Cardiac muscle cell (in vitro differentiated cells and primary cell): Measurements from ENCODE around the gene NDUFV1. TPM values are rescaled to one million over a fixed set of nuclear protein-coding genes. Genes with fewer than 3 reads are reported as not detected.

Experiments used
- DNase-seq, 2 donors: peaks; one replicate each; pipeline versions ENCODE4 v3.0.0 to v3.0.0-alpha.2; 2010 to 2017; ENCODE audit warnings: low read depth in 1 of 2, low spot score in 1 of 2
- H3K27ac ChIP-seq: fragments of 200-600 bp; sonication (generic); 2 replicates; pipeline ENCODE4 v1.5.1; 2016
- H3K27me3 ChIP-seq: fragments of 200-600 bp; sonication (generic); 2 replicates; pipeline ENCODE4 v1.6.0; 2016; ENCODE audit warnings: control low read depth
- H3K36me3 ChIP-seq: fragments of 200-600 bp; sonication (generic); 2 replicates; pipeline ENCODE4 v1.5.1; 2016; ENCODE audit warnings: control low read depth
- H3K4me1 ChIP-seq: fragments of 200-600 bp; sonication (generic); 2 replicates; pipeline ENCODE4 v1.8.1; 2017; ENCODE audit warnings: low read depth, mild to moderate bottlenecking, mixed run types
- H3K4me3 ChIP-seq: fragments of 200-600 bp; sonication (generic); 2 replicates; pipeline ENCODE4 v1.5.1; 2016; ENCODE audit warnings: mild to moderate bottlenecking
- H3K9me3 ChIP-seq: fragments of 200-600 bp; sonication (generic); 2 replicates; pipeline ENCODE4 v1.5.1; 2017; ENCODE audit warnings: low read depth, mild to moderate bottlenecking, control low read depth
- polyA plus RNA-seq: library from polyadenylated mRNA; unstranded; fragments of >200 nt; fragmentation: Nextera tagmentation; extraction: Ambion mirVana; gene quantifications from 2 replicates; pipeline ENCODE4 v1.2.1, GENCODE V29; 2016
- total RNA-seq: library from RNA; depleted of rRNA; stranded (reverse); fragments of >200 nt; gene quantifications from 2 replicates; pipeline ENCODE4 v1.2.3, GENCODE V29; 2016
- TF ChIP-seq, protein P1 (sequence below): IDR thresholded peaks from 2 replicates; pipeline ENCODE4 v1.5.1; 2012; ENCODE audit warnings: low read depth, mild to moderate bottlenecking, low read length

Gene NDUFV1
- total and polyA plus RNA-seq, 2 experiments from 2014 or later: 449 to 526 TPM

DNA sequence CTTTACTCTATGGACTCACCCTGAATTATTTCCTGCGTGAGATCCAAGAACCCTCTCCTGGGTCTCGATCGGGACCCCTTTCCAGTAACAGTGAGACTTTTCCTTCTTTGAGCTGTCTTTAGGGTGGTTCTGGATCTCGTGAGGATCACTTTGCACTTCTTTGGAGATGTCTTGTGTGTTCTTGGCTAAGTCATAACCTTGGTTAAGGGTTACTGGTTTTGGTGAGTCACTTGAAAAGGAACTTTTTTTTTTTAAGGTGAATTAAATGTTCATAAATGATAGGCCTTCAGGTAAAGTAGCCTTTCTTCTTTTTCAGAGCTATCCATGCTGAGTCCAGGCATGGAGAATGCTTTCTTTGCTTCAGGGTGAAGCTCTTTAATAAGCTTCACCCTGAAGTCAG lies 42.5 kb upstream of the NDUFV1 start:
- H3K36me3 ChIP-seq: no peaks in the 10 kb centered on the region
- H3K27ac ChIP-seq: no peak overlapping the region
- H3K9me3 ChIP-seq: no peaks in the 10 kb centered on the region
- no peak for DNase-seq
- no peaks in the 10 kb centered on the region for H3K27me3 ChIP-seq
- TF ChIP-seq, protein P1, sequence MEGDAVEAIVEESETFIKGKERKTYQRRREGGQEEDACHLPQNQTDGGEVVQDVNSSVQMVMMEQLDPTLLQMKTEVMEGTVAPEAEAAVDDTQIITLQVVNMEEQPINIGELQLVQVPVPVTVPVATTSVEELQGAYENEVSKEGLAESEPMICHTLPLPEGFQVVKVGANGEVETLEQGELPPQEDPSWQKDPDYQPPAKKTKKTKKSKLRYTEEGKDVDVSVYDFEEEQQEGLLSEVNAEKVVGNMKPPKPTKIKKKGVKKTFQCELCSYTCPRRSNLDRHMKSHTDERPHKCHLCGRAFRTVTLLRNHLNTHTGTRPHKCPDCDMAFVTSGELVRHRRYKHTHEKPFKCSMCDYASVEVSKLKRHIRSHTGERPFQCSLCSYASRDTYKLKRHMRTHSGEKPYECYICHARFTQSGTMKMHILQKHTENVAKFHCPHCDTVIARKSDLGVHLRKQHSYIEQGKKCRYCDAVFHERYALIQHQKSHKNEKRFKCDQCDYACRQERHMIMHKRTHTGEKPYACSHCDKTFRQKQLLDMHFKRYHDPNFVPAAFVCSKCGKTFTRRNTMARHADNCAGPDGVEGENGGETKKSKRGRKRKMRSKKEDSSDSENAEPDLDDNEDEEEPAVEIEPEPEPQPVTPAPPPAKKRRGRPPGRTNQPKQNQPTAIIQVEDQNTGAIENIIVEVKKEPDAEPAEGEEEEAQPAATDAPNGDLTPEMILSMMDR: no peak
- peaks cover 8% of the 10 kb centered on the region for H3K4me1 ChIP-seq
- no peak overlapping the region for H3K4me3 ChIP-seq

DNA sequence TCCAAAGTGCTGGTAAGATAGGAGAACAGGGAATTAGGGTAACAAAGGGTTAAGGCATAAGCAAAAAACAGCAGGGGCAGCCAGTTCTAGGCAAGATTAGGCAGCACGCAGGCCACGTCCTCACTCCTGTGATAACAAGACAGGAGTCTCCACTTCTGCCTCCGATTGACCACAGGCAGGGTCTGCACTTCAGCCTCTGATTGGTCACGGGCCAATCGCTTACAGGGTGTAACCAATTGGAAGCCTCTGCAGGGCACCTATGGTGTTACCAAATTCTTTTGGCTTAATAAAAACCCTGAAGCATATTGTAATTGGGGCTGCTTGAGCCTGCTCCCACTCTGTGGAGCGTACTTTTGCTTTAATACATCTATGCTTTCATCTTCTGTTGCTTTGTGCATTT lies 35.3 kb upstream of the NDUFV1 start:
- Histone ChIP-seq H3K27me3 (no peaks in the 10 kb centered on the region), H3K36me3 (no peaks in the 10 kb centered on the region), H3K4me1 (no peaks in the 10 kb centered on the region), H3K9me3 (no peaks in the 10 kb centered on the region), H3K27ac (no peak overlapping the region), H3K4me3 (no peak overlapping the region)
- TF ChIP-seq, protein P1: no peak
- no peak for DNase-seq

DNA sequence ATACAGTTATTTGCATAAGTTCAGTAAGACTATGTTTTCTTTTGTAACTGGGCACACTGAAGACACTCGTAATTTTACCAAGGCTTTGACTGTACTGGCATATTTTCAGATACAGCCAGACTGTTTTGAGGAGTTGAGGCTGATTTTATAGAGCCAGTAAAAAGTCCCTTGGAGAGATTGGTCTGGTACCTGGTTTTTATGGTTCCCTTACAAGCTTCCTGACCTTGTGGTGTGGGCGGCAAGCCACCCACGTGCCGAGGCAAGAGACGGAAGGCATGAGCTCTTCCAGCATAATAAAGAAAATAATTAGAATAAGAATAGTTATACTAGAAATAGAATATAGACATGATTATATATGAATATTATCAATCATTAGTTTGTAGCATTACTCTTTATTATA lies 34.4 kb upstream of the NDUFV1 start:
- TF ChIP-seq, protein P1: no peak
- H3K27ac ChIP-seq: no peak overlapping the region
- no peaks in the 10 kb centered on the region for H3K4me1 ChIP-seq
- H3K4me3 ChIP-seq: no peak overlapping the region
- no peaks in the 10 kb centered on the region for H3K36me3 ChIP-seq
- DNase-seq: no peak
- no peaks in the 10 kb centered on the region for H3K9me3 ChIP-seq
- H3K27me3 ChIP-seq: no peaks in the 10 kb centered on the region

DNA sequence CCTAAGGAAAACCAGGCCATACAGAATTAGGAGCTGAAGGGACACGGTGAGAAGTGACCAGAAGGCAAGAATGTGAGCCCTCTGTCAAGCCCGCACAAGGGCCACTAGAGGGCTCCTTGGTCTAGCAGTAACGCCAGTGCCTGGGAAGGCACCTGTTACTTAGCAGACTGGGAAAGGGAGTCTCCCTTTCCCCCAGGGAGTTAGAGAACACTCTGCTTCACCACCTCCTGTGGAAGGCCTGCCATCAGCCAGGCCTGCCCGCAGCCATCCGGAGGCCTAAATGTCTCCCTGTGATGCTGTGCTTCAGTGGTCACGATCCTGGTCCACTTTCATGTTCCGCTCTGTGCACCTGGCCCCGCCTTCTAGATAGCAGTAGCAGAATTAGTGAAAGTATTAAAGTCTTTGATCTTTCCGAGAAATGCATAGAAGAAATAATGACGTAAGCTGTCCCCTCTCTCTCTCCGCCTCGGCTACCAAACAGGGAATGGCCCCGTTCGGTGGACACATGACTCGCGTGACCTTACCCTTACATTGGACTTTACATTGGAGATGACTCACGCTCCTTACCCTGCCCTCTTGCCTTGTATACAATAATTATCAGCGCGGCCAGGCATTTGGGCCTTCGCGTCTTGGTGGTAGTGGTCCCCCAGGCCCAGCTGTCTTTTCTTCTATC lies 33.9 kb upstream of the NDUFV1 start:
- TF ChIP-seq, protein P1: peak; percentile 72
- Histone ChIP-seq H3K9me3 (no peaks in the 10 kb centered on the region), H3K36me3 (no peaks in the 10 kb centered on the region), H3K4me1 (no peaks in the 10 kb centered on the region), H3K27me3 (no peaks in the 10 kb centered on the region), H3K27ac (no peak overlapping the region), H3K4me3 (no peak overlapping the region)
- DNase-seq: peak; percentile 63 to 79

DNA sequence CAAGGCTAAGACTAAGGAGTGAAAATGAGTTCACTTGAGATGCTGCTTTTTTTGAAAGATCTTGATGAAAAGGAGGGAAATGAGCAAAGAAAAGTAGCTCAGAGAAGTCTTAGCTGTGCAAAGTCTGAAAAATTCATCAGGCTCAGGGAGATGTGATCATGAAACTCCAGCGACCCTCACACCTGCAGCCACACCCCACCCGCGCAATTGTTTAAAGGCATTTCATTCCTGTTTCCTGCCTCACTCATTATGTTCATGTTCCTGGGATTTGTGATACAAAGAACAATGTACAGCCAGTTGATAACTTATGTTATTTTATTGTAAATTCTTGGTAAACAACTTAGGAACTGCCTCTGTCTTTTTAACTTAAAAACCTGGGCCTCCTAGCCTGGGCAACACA lies 31.8 kb upstream of the NDUFV1 start:
- H3K9me3 ChIP-seq: no peaks in the 10 kb centered on the region
- H3K4me3 ChIP-seq: no peak overlapping the region
- TF ChIP-seq, protein P1: no peak
- no peaks in the 10 kb centered on the region for H3K27me3 ChIP-seq
- H3K27ac ChIP-seq: no peak overlapping the region
- DNase-seq: no peak
- H3K4me1 ChIP-seq: no peaks in the 10 kb centered on the region
- no peaks in the 10 kb centered on the region for H3K36me3 ChIP-seq
